AML-193 (cell line): Measurements from ENCODE around the gene CLASP1.
"Not testable (repeated sequence)": the region's sequence is repeated elsewhere in the genome, so short reads cannot be mapped to it uniquely, and the experiment has no call there.

Source experiments
- DNase-seq, 2 experiments: peaks; one replicate each; lab custom pipeline; 2025; lab: John Stamatoyannopoulos, UW

Gene CLASP1

DNA sequence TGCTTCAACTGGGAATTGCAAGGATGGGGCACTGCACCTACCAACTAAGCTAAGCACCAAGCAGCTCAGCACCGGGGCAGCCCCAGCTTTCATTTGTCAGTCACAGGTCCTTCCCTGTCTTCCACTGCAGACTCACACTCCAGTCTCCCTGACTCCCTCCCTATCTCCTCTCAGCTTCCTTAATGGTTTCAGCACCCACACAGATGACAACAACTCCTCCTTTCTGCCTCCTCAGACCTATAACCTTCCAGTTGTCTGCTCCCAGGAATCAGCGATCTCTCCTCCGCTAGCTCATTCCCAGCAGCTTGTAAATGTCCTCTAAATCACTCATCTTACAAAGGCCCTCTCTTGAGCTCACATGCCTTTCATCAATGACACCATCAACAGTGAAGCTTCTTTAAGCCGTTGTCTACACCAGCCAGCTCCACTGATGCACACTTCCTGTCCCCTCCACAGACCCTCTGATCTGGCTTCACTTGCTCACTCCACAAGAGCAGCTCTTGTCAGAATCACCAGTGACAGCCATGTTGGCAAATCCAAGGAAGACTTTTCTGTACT lies 32.1 kb downstream of the CLASP1 start:
- DNase-seq: no peak

DNA sequence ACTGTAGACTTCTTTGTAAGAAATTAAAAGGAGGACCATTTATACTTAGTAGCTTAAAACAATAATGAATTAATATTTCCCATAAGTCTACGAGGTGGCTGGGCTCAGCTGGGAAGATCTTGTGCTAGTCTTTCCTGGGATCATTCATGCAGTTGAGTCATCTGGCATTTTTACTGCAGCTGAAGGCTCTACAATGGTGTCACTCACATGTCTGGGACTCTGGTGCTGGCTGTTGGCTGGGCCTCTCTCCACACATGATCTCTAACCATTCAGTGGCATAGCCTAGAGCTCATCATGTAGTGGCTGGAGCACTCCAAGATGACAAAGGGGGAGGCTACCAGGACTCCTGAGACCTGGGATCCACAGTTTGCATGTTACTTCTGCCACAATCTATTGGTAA lies 35.5 kb downstream of the CLASP1 start:
- no peak for DNase-seq

DNA sequence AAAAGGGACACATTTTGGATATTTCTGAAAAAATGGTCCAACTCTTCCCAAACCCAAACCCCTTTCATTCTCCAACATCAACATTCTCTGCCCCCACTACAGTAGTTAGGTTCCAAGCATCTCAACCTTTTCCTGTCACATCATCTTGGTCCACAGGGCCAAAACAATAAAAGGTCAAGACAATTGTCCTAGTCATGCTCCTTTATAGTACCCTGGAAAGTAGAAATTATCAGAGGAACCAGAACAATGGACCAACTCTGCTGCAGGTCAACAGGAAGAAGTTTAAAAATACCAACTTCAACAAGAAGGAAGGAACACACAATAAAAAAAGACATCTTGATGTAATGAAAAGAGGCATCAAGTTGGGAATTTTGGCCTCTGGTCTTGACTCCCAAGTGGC lies 36.1 kb downstream of the CLASP1 start:
- no peak for DNase-seq

DNA sequence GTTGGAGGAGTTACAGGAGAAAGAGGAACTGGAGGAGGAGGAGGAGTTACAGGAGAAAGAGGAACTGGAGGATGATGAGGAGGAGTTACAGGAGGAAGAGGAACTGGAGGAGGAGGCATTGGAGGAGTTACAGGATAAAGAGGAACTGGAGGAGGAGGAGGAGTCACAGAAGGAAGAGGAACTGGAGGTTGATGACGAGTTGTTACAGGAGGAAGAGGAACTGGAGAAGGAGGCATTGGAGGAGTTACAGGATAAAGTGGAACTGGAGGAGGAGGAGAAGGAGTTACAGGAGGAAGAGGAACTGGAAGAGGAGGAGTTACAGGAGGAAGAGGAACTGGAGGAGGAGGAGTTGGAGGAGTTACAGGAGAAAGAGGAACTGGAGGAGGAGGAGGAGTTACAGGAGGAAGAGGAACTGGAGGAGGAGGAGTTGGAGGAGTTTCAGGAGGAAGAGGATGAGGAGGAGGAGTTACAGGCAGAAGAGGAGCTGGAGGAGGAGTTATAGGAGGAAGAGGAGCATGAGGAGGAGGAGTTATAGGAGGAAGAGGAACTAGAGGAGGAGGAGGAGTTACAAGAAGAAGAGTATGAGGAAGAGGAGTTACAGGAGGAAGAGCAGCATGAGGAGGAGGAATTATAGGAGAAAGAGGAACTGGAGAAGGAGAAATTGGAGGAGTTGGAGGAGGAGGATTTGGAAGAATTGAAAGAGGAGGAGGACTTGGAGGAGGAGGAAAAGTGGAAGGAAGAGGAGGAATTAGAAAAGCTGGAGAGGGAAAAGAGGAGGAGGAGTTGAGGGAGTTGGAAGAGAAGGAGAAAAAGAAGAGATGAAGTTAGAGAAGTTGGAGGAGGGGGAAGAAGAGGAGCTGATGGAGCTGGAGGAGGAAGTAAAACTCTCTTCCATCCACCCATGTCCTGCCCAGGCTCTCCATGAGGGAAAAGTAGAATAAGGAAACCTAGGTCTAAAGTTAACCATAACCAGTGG lies 37.2 kb downstream of the CLASP1 start:
- peak; percentile 19 to 23 for DNase-seq

DNA sequence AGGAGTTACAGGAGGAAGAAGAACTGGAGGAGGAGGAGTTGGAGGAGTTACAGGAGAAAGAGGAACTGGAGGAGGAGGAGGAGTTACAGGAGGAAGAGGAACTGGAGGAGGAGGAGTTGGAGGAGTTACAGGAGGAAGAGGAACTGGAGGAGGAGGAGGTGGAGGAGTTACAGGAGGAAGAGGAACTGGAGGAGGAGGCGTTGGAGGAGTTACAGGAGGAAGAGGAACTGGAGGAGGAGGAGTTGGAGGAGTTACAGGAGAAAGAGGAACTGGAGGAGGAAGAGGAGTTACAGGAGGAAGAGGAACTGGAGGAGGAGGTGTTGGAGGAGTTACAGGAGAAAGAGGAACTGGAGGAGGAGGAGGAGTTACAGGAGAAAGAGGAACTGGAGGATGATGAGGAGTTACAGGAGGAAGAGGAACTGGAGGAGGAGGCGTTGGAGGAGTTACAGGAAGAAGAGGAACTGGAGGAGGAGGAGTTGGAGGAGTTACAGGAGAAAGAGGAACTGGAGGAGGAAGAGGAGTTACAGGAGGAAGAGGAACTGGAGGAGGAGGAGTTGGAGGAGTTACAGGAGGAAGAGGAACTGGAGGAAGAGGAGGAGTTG lies 38.1 kb downstream of the CLASP1 start:
- not testable (repeated sequence) for DNase-seq

DNA sequence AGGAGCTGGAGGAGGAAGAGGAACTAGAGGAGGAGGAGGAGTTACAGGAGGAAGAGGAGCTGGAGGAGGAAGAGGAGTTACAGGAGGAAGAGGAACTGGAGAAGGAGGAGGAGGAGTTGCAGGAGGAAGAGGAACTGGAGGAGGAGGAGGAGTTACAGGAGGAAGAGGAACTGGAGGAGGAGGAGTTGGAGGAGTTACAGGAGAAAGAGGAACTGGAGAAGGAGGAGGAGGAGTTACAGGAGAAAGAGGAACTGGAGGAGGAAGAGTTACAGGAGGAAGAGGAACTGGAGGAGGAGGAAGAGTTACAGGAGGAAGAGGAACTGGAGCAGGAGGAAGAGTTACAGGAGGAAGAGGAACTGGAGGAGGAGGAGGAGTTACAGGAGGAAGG lies 38.8 kb downstream of the CLASP1 start:
- DNase-seq: not testable (repeated sequence)

DNA sequence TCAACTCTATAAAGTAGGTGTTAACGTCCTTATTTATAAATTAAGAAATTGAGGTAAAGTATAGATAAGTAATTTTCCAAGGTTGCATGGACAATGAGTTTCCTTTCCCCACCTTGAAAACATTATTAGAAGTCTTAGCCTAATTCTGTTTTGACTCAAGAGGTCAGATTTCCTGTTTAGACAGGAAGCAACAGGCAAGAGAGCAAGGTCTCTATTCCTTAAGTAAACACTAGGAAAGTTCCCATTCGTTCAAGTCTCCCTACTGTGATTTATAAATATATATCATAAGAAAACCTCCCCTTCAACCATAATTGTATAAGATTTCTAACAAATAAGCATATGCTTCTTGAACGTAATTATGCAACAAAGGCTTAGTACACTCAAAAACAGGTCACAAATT lies 40.3 kb downstream of the CLASP1 start:
- no peak for DNase-seq

DNA sequence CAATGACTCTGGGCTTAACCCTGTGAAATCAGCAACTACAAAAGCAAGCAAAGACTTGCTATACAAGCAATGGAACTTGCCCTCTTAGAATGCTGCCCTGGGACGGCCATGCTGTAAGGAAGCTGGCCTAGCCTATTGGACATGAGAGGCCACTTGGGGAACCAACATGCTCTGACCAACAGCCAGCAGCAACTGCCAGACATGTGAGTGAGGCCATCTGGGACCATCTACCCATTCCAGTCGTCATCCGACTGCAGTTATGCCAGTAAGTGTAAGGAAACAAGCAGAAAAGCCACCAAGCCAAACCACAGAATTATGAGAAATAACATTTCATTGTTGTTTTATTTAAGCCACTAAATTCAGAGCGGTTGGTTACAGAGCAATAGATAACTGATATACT lies 40.9 kb downstream of the CLASP1 start:
- no peak for DNase-seq

DNA sequence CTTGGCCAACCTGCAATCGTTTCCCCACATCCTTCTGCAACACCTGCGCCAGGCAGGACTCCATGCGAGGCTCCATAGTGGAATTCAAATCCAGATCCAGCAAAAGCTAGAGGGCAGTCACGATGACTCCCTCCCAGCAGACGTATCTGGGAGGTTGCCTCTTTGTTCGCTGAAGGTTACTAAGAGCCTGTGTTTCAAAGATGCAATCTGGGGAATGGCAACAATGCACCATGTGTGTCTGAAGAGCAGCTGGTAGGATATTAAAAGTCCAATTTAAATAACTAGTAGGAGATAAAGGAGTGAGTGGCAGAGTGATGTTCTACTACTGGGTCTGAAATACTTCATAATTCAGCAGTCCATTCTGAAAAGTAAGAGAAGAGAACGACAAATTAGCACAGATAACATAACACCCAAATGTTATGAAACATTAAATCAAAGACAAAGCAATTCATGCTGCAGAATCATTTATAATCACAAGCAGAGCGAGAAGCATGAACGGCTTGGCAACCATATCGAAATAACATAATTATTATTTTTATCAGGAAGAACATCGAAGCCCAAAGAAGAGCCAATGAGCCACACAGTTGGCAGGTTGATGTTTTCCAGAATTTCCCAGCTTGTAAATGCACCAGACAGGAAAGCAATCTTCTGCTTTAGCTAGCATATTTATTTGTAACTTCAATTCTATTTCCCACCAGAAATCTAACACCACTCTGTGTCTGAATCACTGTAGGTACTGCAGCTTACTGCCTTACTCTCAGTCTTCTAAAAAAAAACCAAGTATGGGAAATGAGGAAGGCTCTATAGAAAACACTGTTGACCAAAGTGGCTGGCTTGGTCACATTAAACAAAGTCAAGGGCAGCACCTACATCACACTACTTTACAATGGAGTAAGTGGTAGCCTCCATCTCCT lies 43.2 kb downstream of the CLASP1 start:
- DNase-seq: no peak

DNA sequence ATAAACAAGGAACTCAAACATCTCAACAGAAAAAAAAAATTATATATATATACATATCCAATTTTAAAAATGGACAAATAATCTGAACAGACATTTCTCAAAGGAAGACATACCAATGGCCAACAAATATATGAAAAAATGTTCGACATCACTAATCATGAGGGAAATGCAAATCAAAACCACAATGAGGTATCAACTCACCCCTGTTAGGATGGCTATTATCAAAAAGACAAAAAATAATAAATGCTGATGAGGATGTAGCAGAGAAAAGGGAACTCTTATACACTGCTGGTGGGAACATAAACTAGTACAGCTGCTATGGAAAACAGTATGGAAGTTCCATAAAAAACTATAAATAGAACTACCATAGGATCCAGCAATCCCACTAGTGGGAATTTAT lies 46.1 kb downstream of the CLASP1 start:
- DNase-seq: no peak

DNA sequence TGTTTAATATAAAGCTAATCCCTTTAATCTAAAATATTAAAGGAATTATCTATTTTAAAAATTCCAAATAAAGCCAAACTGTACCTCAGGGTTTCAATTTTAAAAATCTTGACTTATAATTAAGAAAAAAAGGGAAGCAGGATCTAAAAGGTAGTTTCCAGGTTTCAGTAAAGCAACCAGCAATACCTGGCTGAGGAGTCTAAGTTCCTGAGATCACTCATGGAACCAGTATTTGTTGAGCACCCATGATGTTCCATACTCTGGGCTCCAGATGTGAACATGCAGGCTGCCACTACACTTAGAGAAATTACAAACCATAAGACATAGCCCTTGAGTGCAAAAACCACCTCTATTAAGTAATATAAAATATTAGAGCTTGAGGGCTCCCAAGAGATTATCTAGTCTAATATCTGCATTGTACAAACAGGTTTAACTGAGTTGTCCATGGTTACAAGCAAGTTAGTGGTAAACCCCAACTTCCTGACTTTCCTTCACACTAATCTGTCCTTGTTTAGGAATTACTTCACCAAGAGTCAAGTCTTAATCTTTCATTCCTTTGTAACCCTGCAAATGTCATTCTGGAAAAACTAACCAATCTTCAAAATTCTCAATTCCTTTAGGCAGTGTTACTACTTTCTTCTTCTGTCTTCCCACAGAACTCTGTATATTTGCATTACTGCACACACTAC lies 49.2 kb downstream of the CLASP1 start:
- no peak for DNase-seq

DNA sequence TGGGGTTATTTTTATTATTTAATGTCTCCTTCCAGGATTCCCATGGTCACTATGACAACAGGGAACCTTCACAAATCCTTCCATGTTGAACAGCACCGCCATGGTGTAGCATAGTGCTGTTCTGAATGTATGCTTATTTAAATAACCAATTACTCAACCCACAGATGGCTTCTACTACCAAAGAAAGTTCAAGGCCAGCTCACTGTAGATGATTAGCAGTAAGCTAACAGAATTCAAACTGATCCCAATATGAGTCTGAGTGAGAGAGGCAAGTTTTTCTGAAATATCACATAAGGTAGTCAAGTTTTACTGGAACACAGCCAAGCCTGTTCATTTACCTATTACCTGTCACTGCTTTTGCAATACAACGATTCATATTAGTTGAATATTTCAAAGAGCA lies 51.2 kb downstream of the CLASP1 start:
- DNase-seq: no peak

DNA sequence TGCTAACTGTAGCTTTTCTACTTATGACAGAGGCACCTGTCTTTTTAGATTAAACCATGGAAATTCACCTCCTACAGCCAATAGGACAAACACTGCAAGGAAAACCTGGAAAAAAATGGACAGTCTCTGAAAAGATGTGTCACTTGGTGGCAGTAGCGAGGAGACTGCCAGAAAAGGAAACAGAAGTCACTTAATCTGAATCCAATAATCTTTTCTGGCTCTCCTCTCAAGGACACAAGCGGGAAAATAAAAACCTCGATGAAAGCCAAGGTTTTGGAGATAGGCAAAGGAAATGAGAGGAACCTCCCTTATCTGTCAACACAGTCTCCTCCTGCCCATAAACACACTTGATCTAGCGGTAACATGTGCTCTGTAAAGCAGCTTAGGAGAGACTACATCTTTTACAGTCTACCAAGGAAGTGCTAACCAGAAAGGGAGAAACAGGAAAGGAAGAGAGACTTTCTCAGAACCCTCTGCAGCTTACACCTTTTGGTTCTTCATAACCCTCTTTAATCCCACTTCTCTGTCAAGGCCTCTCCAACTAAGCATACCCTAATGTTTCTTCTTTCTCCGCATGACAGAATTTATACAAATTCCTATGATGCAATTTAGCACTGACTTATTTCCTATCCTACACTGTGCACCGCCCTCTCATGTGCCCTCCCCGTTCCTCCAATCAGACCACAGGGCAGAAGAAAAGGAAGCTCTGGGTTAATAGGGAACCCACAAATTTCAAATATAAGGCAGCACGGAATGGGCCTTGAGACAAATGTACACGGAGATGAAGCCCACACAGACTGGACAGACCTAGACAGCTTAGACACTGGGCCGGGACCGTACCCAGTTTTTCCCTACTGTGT lies 52.8 kb downstream of the CLASP1 start:
- peak; percentile 93 to 95 for DNase-seq

DNA sequence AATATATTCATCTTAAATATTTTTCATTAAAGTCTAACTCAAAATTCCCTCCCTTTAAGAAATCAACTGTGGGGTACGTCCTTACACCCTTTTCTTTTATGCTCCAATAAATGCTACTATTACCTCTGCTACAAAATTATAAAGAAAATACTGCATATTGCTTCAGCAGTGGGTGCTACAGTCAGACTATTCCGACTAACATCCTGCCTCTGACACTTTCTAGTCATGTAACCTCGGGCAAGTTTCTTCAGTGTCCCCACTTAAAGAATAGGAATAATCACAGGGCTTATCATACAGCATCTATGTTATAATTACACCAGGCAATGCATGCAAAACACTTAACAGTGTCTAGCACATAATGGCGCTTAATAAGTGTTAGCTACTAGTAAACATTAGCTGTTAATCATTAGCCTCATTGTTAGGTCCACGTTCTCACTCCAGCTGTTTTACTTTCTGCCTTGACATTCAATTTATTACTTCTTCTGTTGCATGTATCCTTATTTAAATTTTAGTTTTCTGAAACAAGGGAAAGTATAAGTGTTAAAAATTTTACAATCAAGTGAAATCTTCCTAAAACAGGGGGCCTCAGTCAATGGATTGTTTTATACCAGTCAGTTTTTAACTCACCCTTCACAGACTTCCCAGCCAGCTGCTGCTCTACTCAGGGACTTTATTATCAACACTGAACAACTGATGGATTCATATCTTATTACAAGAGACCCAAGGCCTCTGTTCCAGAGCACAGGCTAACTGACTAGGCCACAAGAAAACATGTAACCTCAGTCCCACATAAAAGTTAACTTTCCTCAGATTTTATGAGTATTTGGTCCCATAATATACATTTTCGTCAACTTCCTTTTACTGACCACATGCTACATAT lies 54.0 kb downstream of the CLASP1 start:
- DNase-seq: no peak

DNA sequence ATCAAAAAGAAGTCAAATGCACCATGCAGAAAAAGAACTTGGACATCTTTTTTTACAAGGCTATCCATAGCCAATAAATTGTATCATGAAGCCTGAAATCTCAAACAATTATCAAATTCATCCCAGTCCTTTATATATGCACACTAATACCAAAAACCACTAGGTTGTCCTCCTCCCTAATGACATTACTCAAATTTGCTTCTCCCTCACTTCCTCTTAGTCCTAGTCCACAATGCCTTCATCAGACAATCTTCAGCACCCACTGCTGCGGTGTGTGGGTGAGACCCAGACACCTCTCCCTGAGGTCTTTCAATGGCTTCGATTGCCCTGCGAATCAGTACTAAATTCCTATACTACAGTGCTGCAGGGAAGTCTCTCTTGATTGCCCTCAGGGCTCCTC lies 58.1 kb downstream of the CLASP1 start:
- peak in 1 of 2 experiments; percentile 6 for DNase-seq

DNA sequence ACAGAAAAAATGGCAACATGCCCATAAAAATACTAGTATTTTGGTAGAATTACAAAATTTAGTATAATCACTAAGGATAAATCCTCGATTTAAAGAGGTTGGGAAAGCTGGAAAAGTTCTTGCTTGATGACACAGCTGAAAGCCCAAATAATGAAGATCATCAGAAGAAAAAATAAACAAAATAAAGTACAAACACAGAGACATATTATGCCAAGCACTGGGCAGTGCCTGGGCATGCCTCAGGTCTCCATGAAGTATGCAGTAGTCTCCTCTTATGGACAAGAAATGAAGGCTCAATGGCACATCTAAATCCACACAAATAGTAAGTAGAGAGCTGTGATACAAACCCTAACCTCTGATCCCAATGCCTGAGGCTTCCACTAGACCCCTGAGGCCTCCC lies 60.9 kb downstream of the CLASP1 start:
- DNase-seq: no peak

DNA sequence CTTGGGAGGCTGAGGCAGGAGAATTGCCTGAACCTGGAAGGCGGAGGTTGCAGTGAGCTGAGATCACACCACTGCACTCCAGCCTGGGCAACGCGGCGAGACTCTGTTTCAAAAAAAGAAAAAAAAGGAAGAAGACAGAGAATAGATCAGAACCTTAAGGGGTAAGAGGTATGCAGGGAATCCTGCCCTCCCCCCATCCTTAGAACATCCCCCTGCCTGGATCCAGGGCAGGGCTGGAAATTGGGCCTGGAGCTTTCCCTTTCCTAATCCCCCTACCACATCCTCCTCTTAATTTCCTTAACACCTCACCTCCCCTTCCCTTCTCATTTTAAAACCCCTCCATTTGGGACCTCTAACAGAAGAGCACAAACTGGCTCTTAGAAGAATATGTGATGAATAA lies 62.1 kb downstream of the CLASP1 start:
- DNase-seq: no peak

DNA sequence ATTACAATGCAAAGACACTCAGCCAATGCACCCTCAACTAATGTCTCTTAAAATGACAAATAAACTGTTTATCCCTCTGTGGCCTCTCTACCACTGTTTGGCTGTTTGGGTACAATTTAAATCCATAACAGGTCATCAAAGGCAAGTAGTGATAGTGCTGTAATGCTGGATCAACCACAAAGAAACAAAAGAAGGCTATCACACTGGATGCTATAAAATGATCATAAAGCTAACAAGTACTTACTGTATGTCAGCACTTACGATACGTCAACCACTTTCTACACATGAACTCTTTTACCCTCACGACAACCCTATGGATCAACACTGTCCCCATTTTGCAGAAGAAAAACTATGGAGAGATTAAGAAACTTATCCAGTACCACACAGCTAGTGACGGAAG lies 64.5 kb downstream of the CLASP1 start:
- DNase-seq: no peak

DNA sequence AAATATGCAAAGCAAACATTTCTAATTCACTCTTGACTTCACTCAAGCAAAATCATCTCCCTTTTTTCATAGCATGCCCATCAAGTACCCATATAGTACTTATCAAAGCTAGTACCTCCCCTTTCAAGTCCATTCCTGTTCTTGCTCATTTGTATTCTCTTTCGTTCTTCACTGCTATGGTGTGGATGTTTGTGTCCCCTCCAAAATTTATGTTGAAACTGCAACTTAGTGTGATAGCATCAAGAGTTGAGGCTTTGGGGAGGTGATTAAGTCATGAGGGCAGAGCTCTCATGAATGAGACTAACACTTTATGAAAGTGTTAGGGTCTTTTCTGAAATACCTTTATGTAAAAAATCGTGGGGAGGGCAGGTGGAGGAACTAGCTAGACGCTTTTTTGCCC lies 65.7 kb downstream of the CLASP1 start:
- DNase-seq: no peak

DNA sequence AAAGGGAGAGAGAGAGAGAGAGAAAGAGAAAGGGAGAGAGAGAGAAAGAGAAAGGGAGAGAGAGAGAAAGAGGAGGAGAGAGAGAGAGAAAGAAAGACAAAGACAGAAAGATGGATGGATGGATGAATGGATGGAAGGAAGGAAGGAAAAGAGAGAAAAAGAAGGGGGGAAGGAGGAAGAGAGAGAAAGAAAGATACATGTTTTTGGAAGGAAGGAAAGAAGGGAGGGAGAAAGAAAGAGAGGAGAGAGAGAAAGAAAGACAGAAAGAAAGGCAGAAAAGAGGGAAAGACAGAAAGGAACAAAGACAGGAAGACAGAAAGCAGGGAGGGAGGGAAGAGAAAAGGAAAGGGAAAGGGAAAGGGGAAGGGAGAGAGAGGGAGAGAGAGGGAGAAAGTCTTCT lies 67.0 kb downstream of the CLASP1 start:
- DNase-seq: no peak
